Measurements from ENCODE around the gene SPTBN1. TPM values are rescaled to one million over a fixed set of nuclear protein-coding genes. Genes with fewer than 3 reads are reported as not detected.

The SPTBN1 gene
- total and polyA plus RNA-seq, 2 of the 4 experiments (the other 2 are of a cell fraction), result 49.1 to 241 TPM

DNA sequence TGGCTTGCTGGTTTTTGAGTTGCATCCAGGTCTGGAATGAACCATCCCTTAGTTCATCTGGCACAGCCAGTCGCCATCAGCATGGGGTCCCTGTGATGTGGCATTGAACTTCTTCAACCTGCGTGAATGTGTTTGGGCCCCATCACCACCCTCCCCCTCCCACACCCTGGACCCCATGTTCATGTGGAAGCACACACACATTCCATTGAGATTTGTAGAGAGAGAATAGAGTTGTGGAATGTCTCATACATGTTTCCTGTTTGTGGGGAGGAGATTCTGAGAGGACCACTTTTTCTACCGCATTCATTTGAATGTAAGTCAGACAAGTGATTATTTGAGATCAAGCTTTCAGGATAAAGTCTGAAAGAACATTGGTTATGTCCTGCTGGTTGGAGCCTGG is 149.7 kb downstream of the SPTBN1 start:
- no peak for ATAC-seq (ENCODE audit: low read depth)
- DNase-seq, result peak; percentile 53

More for the DNA sequence above, 149.7 kb downstream of the SPTBN1 start:
- Histone ChIP-seq H2BK5ac (ENCODE audit: low read depth, low read length, poor library complexity, severe bottlenecking) (no peak overlapping the region), H3K79me1 (ENCODE audit: low read depth in 1 of 2, low read length in 2 of 2) (peaks cover 63 to 97% of the 10 kb centered on the region in 2 experiments), H3K9me1 (ENCODE audit: insufficient read depth, low read length) (peaks cover 44% of the 10 kb centered on the region), H3K9me3 (ENCODE audit: control insufficient read depth, insufficient read depth, low read length) (no peaks in the 10 kb centered on the region), H2BK20ac (ENCODE audit: low read depth, low read length) (0 out of 2 replicates have a peak overlapping the region, but pooled peaks have one; percentile 15), H2BK15ac (ENCODE audit: low read depth, low read length) (no peak overlapping the region), H4K5ac (ENCODE audit: low read depth, low read length) (no peak overlapping the region), H3K9ac (ENCODE audit: low read depth, low read length) (no peak overlapping the region), H2AFZ (replicated peaks; ENCODE audit: low read length, poor library complexity) (no peak overlapping the region), H3K36me3 (ENCODE audit: control insufficient read depth, insufficient read depth, low read length) (no peaks in the 10 kb centered on the region), H2BK120ac (ENCODE audit: low read depth, low read length) (no peak overlapping the region), H4K8ac (ENCODE audit: low read depth in 2 of 2, low read length in 2 of 2) (no peak overlapping the region), H3K23ac (ENCODE audit: low read depth, low read length) (no peak overlapping the region), H4K20me1 (ENCODE audit: insufficient read depth, low read length) (peaks cover 79% of the 10 kb centered on the region; the same call in 1 of the 2 replicates), H3K4me2 (ENCODE audit: low read depth, low read length) (no peak overlapping the region), H3K27me3 (ENCODE audit: control insufficient read depth, insufficient read depth, low read length) (no peaks in the 10 kb centered on the region), H3K4me3 (ENCODE audit: insufficient read depth, low read depth, low read length) (no peak overlapping the region), H3K18ac (ENCODE audit: low read depth, low read length) (no peak overlapping the region), H3K4ac (ENCODE audit: low read depth, low read length) (0 out of 2 replicates have a peak overlapping the region, but pooled peaks have one; percentile 9), H2AK5ac (ENCODE audit: low read depth, low read length) (peak overlapping the region; percentile 20; the same call in 1 of the 2 replicates), H3K4me1 (ENCODE audit: control insufficient read depth, insufficient read depth, low read length) (peaks cover 22% of the 10 kb centered on the region), H3K27ac (ENCODE audit: insufficient read depth, low read length) (no peak overlapping the region), H2AK9ac (replicated peaks; ENCODE audit: low read depth, low read length, poor library complexity) (no peak overlapping the region), H4K91ac (ENCODE audit: insufficient read depth, low read depth, low read length) (no peak overlapping the region), H3K14ac (replicated peaks; ENCODE audit: low read depth, low read length) (no peak overlapping the region), H3K56ac (ENCODE audit: extremely low read depth, insufficient read depth, low read length) (no peak overlapping the region)
- ChIA-PET POLR2A (ENCODE audit: unreplicated experiment) (no interaction called here), CTCF (interaction anchor here (0.9 kb wide), 1 partner anchor 10 kb away, joined by 3 read pairs; no protein-coding TSS in a partner anchor)
- in situ Hi-C loops (cut with MboI; ENCODE audit: low sequenced_read_pairs) (no loop called here), dilution Hi-C loops (cut with HindIII; ENCODE audit: low sequenced_read_pairs, unreplicated experiment) (no loop called here), intact Hi-C loops (cut with micrococcal nuclease) (no loop called here)
- BruUV-seq (replicated peaks), result no TSS peak
- WGBS, 2 experiments (ENCODE audit: extremely low coverage in 2 of 2, insufficient read length in 1 of 2), result no CpG with 5 or more reads among the region's 3 CpGs
- TF ChIP-seq RFX5 (IDR thresholded peaks at IDR 0.05; ENCODE audit: low read depth, low read length), result no peak
- TF ChIP-seq MAZ (IDR thresholded peaks at IDR 0.05; ENCODE audit: borderline replicate concordance, low read depth, low read length), result no peak
- TF ChIP-seq NFE2L2 (IDR thresholded peaks at IDR 0.05; ENCODE audit: low read depth, low read length), result no peak
- no peak for TF ChIP-seq CHD1 (IDR thresholded peaks at IDR 0.05; ENCODE audit: low read depth, low read length)
- no peak for TF ChIP-seq POLR2A (IDR thresholded peaks at IDR 0.05; ENCODE audit: low read depth, low read length)
- no peak for TF ChIP-seq MXI1 (IDR thresholded peaks at IDR 0.05; ENCODE audit: borderline replicate concordance, low read depth, low read length)
- no peak for TF ChIP-seq SMC3 (IDR thresholded peaks at IDR 0.05; ENCODE audit: low read depth, low read length)

Data from IMR-90 (cell line).